Measurements from ENCODE around the gene SPOCD1. TPM values are rescaled to one million over a fixed set of nuclear protein-coding genes. Genes with fewer than 3 reads are reported as not detected.
A peak's percentile ranks its signal among the peaks of the same experiment; 100 is the strongest.

Gene SPOCD1
- total and polyA plus RNA-seq, 2 of the 4 experiments (the other 2 are of a cell fraction), result 59.7 to 132 TPM

DNA sequence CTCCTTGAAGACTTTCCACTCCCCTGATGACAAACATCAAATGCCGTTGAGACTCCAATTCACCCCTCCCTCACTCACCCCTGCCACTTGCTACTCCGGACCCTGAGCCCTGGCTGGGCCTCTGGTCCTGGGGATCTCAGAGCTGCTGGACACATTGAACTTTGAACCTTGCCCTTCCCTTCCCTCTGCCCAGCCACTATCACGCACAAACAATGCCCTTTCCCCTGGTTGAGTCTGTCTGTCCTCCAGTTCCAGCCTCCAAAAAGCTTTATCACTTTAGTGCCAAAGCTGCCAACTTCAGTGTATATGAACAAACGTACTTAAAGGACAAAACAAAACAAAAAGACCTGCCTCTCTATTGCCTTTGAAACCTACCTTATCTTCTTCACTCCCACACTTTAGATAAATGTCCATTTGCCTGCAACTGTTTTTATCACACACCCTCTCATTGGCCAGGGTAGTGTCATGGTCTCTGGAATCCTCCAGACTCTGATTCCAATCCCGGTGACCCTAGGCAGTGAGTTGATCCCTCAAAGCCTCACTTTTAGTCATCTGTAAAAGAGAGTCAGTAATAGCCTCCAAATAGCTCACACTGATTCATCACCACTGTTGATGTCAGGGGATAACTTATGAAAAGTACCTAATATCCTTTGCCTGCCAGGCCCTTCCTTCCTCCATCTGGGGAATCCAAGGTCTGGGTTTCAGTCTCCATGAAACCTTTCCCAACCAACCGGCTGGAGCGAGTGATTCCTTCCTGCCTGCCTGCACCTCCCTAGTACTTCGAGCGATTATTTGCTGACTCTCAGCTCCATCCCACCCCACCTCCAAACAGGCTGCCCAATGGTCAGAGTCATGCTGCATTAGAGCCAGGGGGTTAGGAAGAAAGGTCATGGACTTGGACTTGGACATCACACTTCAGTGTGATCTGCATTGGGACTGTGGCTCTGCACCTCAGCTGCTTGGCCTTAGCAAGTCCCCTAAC lies 15.9 kb upstream of the SPOCD1 start:
- no peak overlapping the region for H3K18ac ChIP-seq (ENCODE audit: low read depth, low read length)
- no peak overlapping the region for H3K4me2 ChIP-seq (ENCODE audit: low read depth, low read length)
- H3K4me1 ChIP-seq (ENCODE audit: control insufficient read depth, insufficient read depth, low read length), result peaks cover 7% of the 10 kb centered on the region
- H2BK120ac ChIP-seq (ENCODE audit: low read depth, low read length), result no peak overlapping the region
- ChIA-PET POLR2A (ENCODE audit: unreplicated experiment) (no interaction called here), CTCF (no interaction called here)
- H3K9me3 ChIP-seq (ENCODE audit: control insufficient read depth, insufficient read depth, low read length), result no peaks in the 10 kb centered on the region
- no peak overlapping the region for H3K9ac ChIP-seq (ENCODE audit: low read depth, low read length)
- H3K36me3 ChIP-seq (ENCODE audit: control insufficient read depth, insufficient read depth, low read length), result no peaks in the 10 kb centered on the region
- no peak overlapping the region for H2AK5ac ChIP-seq (ENCODE audit: low read depth, low read length)
- WGBS, 2 experiments (ENCODE audit: extremely low coverage in 2 of 2, insufficient read length in 1 of 2), result 75% methylated on average over 4 of the region's 9 CpGs; no CpG with 5 or more reads in 1 of the 2 experiments
- DNase-seq, result peak; percentile 83
- dilution Hi-C loops (cut with HindIII; ENCODE audit: low sequenced_read_pairs, unreplicated experiment) (no loop called here), in situ Hi-C loops (cut with MboI; ENCODE audit: low sequenced_read_pairs) (no loop called here), intact Hi-C loops (cut with micrococcal nuclease) (no loop called here)
- H4K8ac ChIP-seq (ENCODE audit: low read depth in 2 of 2, low read length in 2 of 2), result peak overlapping the region in 1 of 2 experiments; percentile 47; a peak in 1 of 4 replicates
- TF ChIP-seq RAD21 (IDR thresholded peaks at IDR 0.05; ENCODE audit: low read length) (peak; percentile 0; the same call in 1 of the 2 replicates), SMC3 (IDR thresholded peaks at IDR 0.05; ENCODE audit: low read depth, low read length) (no peak), RCOR1 (IDR thresholded peaks at IDR 0.05; ENCODE audit: insufficient replicate concordance, low read length) (peak; percentile 10), NFE2L2 (IDR thresholded peaks at IDR 0.05; ENCODE audit: low read depth, low read length) (no peak), FOS (IDR thresholded peaks at IDR 0.05; ENCODE audit: low read depth, low read length) (no peak), POLR2A (IDR thresholded peaks at IDR 0.05; ENCODE audit: low read depth, low read length) (no peak), MXI1 (IDR thresholded peaks at IDR 0.05; ENCODE audit: borderline replicate concordance, low read depth, low read length) (no peak), CEBPB (IDR thresholded peaks at IDR 0.05; ENCODE audit: low read depth, low read length) (no peak), BHLHE40 (IDR thresholded peaks at IDR 0.05; ENCODE audit: low read depth, low read length) (no peak)
- TF ChIP-seq, protein P1, sequence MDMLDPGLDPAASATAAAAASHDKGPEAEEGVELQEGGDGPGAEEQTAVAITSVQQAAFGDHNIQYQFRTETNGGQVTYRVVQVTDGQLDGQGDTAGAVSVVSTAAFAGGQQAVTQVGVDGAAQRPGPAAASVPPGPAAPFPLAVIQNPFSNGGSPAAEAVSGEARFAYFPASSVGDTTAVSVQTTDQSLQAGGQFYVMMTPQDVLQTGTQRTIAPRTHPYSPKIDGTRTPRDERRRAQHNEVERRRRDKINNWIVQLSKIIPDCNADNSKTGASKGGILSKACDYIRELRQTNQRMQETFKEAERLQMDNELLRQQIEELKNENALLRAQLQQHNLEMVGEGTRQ (IDR thresholded peaks at IDR 0.05; ENCODE audit: low read depth, low read length), result no peak
- TF ChIP-seq, protein P2, sequence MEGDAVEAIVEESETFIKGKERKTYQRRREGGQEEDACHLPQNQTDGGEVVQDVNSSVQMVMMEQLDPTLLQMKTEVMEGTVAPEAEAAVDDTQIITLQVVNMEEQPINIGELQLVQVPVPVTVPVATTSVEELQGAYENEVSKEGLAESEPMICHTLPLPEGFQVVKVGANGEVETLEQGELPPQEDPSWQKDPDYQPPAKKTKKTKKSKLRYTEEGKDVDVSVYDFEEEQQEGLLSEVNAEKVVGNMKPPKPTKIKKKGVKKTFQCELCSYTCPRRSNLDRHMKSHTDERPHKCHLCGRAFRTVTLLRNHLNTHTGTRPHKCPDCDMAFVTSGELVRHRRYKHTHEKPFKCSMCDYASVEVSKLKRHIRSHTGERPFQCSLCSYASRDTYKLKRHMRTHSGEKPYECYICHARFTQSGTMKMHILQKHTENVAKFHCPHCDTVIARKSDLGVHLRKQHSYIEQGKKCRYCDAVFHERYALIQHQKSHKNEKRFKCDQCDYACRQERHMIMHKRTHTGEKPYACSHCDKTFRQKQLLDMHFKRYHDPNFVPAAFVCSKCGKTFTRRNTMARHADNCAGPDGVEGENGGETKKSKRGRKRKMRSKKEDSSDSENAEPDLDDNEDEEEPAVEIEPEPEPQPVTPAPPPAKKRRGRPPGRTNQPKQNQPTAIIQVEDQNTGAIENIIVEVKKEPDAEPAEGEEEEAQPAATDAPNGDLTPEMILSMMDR (conservative IDR thresholded peaks at IDR 0.05; ENCODE audit: low read depth, low read length), result no peak
- no TSS peak for BruUV-seq (replicated peaks)
- H3K56ac ChIP-seq (ENCODE audit: extremely low read depth, insufficient read depth, low read length), result no peak overlapping the region; the same call in 1 of the 2 replicates
- no peak overlapping the region for H4K5ac ChIP-seq (ENCODE audit: low read depth, low read length)
- no peaks in the 10 kb centered on the region for H4K20me1 ChIP-seq (ENCODE audit: insufficient read depth, low read length)
- ATAC-seq (ENCODE audit: low read depth), result peak; percentile 91
- H3K79me1 ChIP-seq (ENCODE audit: low read depth in 1 of 2, low read length in 2 of 2), result no peaks in the 10 kb centered on the region
- H2BK5ac ChIP-seq (ENCODE audit: low read depth, low read length, poor library complexity, severe bottlenecking), result no peak overlapping the region
- H2BK20ac ChIP-seq (ENCODE audit: low read depth, low read length), result no peak overlapping the region; the same call in none of the 2 replicates
- H2AFZ ChIP-seq (replicated peaks; ENCODE audit: low read length, poor library complexity), result peak overlapping the region; percentile 79
- H2BK15ac ChIP-seq (ENCODE audit: low read depth, low read length), result no peak overlapping the region
- peaks cover 6% of the 10 kb centered on the region; the same call in 1 of the 2 replicates for H3K9me1 ChIP-seq (ENCODE audit: insufficient read depth, low read length)
- H3K14ac ChIP-seq (replicated peaks; ENCODE audit: low read depth, low read length), result peak overlapping the region; percentile 35; the same call in 1 of the 2 replicates
- H4K91ac ChIP-seq (ENCODE audit: insufficient read depth, low read depth, low read length), result no peak overlapping the region
- peaks cover 16% of the 10 kb centered on the region for H3K27me3 ChIP-seq (ENCODE audit: control insufficient read depth, insufficient read depth, low read length)
- H3K4me3 ChIP-seq (ENCODE audit: insufficient read depth, low read depth, low read length), result no peak overlapping the region
- no peak overlapping the region for H2AK9ac ChIP-seq (replicated peaks; ENCODE audit: low read depth, low read length, poor library complexity)
- H3K4ac ChIP-seq (ENCODE audit: low read depth, low read length), result peak overlapping the region; percentile 57; the same call in 1 of the 2 replicates
- peak overlapping the region; percentile 66; the same call in 1 of the 2 replicates for H3K23ac ChIP-seq (ENCODE audit: low read depth, low read length)
- no peak overlapping the region for H3K27ac ChIP-seq (ENCODE audit: insufficient read depth, low read length)
